Stomach (tissue), 9 donors: ENCODE data around the gene TMEM79. TPM values are rescaled to one million over a fixed set of nuclear protein-coding genes. Genes with fewer than 3 reads are reported as not detected.

Source experiments
- DNase-seq, 2 donors: peaks; one replicate each; pipeline versions ENCODE4 v3.0.0 to v3.0.0-alpha.2; 2013 to 2019
- H3K27ac ChIP-seq, 5 donors: fragments of 200-600 bp in 4 of 5; sonication (generic) in 4 of 5; one replicate each; pipeline ENCODE4 v1.5.1; 2013 to 2019; ENCODE audit warnings: mild to moderate bottlenecking in 1 of 5, moderate library complexity in 1 of 5
- H3K27me3 ChIP-seq, 3 donors: fragments of 200-600 bp; sonication (generic); one replicate each; pipeline ENCODE4 v1.5.1; 2017 to 2019; ENCODE audit warnings: mixed run types in 1 of 3
- H3K36me3 ChIP-seq, 4 donors: fragments of 200-600 bp; sonication (generic); 1 replicate in 3 of 4; 2 replicates in 1 of 4; pipeline ENCODE4 v1.5.1; 2016 to 2019
- H3K4me1 ChIP-seq, 4 donors: fragments of 200-600 bp; sonication (generic); one replicate each; pipeline ENCODE4 v1.5.1; 2016 to 2019
- H3K4me3 ChIP-seq, 4 donors: fragments of 200-600 bp; sonication (generic) in 3 of 4; one replicate each; pipeline ENCODE4 v1.5.1; 2016 to 2019; ENCODE audit warnings: mild to moderate bottlenecking in 1 of 4
- H3K9me3 ChIP-seq, 4 donors: fragments of 200-600 bp; sonication (generic); one replicate each; pipeline ENCODE4 v1.5.1; 2016 to 2019
- EP300 ChIP-seq: sonication (generic); formaldehyde crosslinking; IDR thresholded peaks from one replicate; pipeline ENCODE4 v1.6.1; 2017; ENCODE audit warnings: antibody characterized with exemption
- POLR2A ChIP-seq, 4 donors: fragments of 450-650 bp; IDR thresholded peaks; one replicate each; pipeline ENCODE4 v1.6.1; 2016; ENCODE audit warnings: antibody characterized with exemption in 4 of 4, control low read depth in 2 of 4, mild to moderate bottlenecking in 1 of 4, moderate library complexity in 1 of 4
- POLR2AphosphoS5 ChIP-seq, 3 donors: sonication (generic); formaldehyde crosslinking; IDR thresholded peaks; one replicate each; pipeline ENCODE4 v1.6.1; 2016; ENCODE audit warnings: antibody characterized with exemption in 3 of 3
- WGBS, 5 donors: extraction: QIAGEN DNeasy Blood & Tissue Kit in 3 of 5; methylation state at CpG; one replicate each; pipeline versions ENCODE4 v1.1.5 to v1.1.7; 2013 to 2018; 5-methylcytosine and 5-hydroxymethylcytosine counted together
- intact Hi-C: fragments of 100-400 bp; cut with DNase I; formaldehyde crosslinking; loops from one replicate; pipeline ENCODE4 v1.15.1; 2023; ENCODE audit warnings: low total_unique reads
- polyA plus RNA-seq, 3 donors: library from polyadenylated mRNA; stranded (reverse); fragments of 200-250 nt; gene quantifications; one replicate each; pipeline ENCODE4 v1.2.3, GENCODE V29; 2013
- total RNA-seq, 5 donors: library from RNA; depleted of rRNA; stranded (reverse); fragments of >200 nt; gene quantifications; one replicate each; pipeline versions ENCODE4 v1.1.0 to v1.2.3, GENCODE V29; 2014 to 2016
- TF ChIP-seq, protein P1 (sequence below), 7 experiments: fragments of 450-650 bp in 4 of 7; fragments of 200-600 bp in 3 of 7; sonication (generic) in 3 of 7; IDR thresholded peaks; one replicate each; pipeline ENCODE4 v1.5.1; 2016 to 2019; ENCODE audit warnings: antibody characterized with exemption in 7 of 7, control low read depth in 2 of 7, mild to moderate bottlenecking in 1 of 7
- donor health status: healthy with polysubstance abuse.
- donor health status: Bipolar disorder and iron deficiency.
- donor health status: healthy.

Gene TMEM79
- total and polyA plus RNA-seq, 8 donors, result 1.1 to 24.9 (median 2.9) TPM; not detected in 1

DNA sequence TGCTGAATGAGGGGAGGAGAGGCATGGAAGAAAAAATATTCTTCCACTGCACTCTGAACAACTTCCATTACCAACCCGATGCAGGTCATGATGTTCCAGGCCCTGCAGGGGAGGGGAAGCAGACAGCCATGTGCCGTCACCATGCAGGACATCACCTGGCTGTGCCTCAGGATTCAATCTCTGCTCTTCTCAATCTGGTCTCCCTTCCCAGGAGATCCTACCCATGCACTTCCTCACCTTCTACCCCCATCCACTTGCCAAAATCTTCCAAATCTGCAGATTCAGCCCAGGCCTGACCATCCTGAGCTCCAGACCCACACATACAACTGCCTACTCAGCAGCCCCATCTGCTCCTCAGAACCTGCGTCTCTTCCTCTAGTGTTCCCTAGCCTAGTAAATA, 30.5 kb upstream of the TMEM79 start:
- TF ChIP-seq POLR2AphosphoS5 (IDR thresholded peaks at IDR 0.05), result no peak
- TF ChIP-seq, protein P1, sequence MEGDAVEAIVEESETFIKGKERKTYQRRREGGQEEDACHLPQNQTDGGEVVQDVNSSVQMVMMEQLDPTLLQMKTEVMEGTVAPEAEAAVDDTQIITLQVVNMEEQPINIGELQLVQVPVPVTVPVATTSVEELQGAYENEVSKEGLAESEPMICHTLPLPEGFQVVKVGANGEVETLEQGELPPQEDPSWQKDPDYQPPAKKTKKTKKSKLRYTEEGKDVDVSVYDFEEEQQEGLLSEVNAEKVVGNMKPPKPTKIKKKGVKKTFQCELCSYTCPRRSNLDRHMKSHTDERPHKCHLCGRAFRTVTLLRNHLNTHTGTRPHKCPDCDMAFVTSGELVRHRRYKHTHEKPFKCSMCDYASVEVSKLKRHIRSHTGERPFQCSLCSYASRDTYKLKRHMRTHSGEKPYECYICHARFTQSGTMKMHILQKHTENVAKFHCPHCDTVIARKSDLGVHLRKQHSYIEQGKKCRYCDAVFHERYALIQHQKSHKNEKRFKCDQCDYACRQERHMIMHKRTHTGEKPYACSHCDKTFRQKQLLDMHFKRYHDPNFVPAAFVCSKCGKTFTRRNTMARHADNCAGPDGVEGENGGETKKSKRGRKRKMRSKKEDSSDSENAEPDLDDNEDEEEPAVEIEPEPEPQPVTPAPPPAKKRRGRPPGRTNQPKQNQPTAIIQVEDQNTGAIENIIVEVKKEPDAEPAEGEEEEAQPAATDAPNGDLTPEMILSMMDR (IDR thresholded peaks at IDR 0.05), result no peak
- no peak for TF ChIP-seq POLR2A (IDR thresholded peaks at IDR 0.05)
- no peak for TF ChIP-seq EP300
- Histone ChIP-seq H3K27ac (no peak overlapping the region), H3K4me3 (no peak overlapping the region), H3K9me3 (no peaks in the 10 kb centered on the region), H3K27me3 (no peaks in the 10 kb centered on the region), H3K36me3 (peaks cover 69 to 99% (median 98%) of the 10 kb centered on the region in 4 donors), H3K4me1 (no peaks in the 10 kb centered on the region)
- no peak for DNase-seq
- intact Hi-C loops, result no loop called here
- WGBS, 5 donors, result 87 to 96% (median 93%) methylated on average over 3 of the region's 3 CpGs

DNA sequence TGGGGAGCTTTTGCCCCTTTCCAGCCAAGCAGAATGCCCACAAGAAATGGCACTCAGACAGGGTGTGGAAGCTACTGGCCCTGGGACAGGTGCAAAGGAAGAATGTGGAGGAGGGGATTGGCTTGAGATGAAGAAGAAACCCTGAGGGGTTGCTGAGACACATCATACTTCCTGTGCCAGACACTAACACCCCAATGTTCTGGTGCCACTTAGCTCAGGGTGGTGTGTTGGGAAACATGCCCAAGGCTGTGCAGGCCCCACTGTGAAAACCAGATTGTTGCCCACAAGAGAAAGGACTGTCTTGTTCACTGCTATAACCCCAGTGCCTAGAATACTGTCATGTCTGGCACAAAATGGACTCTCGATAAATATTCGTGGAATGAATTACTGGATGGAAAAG, 26.4 kb upstream of the TMEM79 start:
- Histone ChIP-seq H3K36me3 (peaks cover 74 to 100% (median 100%) of the 10 kb centered on the region in 4 donors), H3K9me3 (no peaks in the 10 kb centered on the region), H3K4me3 (no peak overlapping the region), H3K4me1 (no peaks in the 10 kb centered on the region), H3K27me3 (no peaks in the 10 kb centered on the region), H3K27ac (no peak overlapping the region)
- DNase-seq, result no peak
- 70 to 95% (median 92%) methylated on average over 2 of the region's 2 CpGs for WGBS, 5 donors
- no peak for TF ChIP-seq EP300
- no peak for TF ChIP-seq POLR2A (IDR thresholded peaks at IDR 0.05)
- TF ChIP-seq POLR2AphosphoS5 (IDR thresholded peaks at IDR 0.05), result no peak
- TF ChIP-seq, protein P1 (IDR thresholded peaks at IDR 0.05), result no peak
- intact Hi-C loops, result no loop called here

DNA sequence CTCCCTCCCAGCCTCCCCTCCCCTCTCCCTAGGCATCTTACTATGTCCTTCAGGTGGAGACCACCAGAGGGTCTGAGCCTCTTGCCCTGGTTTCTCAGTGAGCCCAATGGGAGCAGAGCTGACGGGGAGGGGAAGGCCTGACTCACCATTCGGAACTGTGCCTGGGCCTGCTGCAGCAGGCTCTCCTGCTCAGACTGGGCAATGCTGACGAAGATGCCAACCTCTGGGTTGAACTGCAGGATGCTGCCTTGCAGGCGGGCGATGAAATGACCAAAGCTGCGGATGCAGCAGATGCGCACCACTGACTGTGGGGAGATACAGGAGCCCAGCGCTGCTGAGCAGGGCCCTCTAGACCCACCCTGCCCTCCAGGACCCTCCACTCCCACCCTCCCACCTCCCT, 25.3 kb upstream of the TMEM79 start:
- H3K36me3 ChIP-seq, result peaks cover 74 to 100% (median 100%) of the 10 kb centered on the region in 4 donors
- no peaks in the 10 kb centered on the region for H3K27me3 ChIP-seq
- no peaks in the 10 kb centered on the region for H3K4me1 ChIP-seq
- 94 to 97% (median 95%) methylated on average over 3 to 8 of the region's 8 CpGs for WGBS, 5 donors
- TF ChIP-seq, protein P1 (IDR thresholded peaks at IDR 0.05), result no peak
- no peak for TF ChIP-seq POLR2AphosphoS5 (IDR thresholded peaks at IDR 0.05)
- TF ChIP-seq EP300, result no peak
- no peak for TF ChIP-seq POLR2A (IDR thresholded peaks at IDR 0.05)
- intact Hi-C loops, result no loop called here
- no peak overlapping the region for H3K27ac ChIP-seq
- DNase-seq, result no peak
- H3K4me3 ChIP-seq, result no peak overlapping the region
- H3K9me3 ChIP-seq, result no peaks in the 10 kb centered on the region

DNA sequence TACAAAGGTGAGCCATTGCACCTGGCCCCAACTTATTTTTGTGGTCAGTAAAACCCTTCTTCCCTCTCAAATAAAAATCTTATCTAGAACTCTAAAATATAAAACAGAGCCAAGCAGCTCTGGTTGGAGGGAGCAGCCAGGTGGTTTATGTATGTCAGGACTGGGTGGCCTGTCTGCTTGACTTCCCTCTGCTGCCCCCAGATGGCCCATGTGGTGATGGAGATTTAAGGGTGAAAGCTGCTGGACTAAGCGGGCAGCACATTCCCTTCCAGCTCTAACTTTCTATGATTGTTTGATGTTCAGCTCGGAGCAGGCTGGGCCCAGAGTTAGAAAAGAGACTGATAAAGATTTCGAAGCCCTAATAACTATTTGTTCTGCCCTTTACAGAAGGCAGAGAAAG, 24.3 kb upstream of the TMEM79 start:
- DNase-seq, result peak in 1 of 2 donors; percentile 43
- Histone ChIP-seq H3K27me3 (no peaks in the 10 kb centered on the region), H3K36me3 (peaks cover 75 to 100% (median 100%) of the 10 kb centered on the region in 4 donors), H3K4me1 (no peaks in the 10 kb centered on the region), H3K27ac (no peak overlapping the region), H3K4me3 (no peak overlapping the region), H3K9me3 (no peaks in the 10 kb centered on the region)
- intact Hi-C loops, result no loop called here
- TF ChIP-seq EP300 (no peak), POLR2AphosphoS5 (IDR thresholded peaks at IDR 0.05) (no peak), POLR2A (IDR thresholded peaks at IDR 0.05) (no peak)
- WGBS, 5 donors, result 64 to 72% (median 65%) methylated on average over 3 of the region's 3 CpGs

DNA sequence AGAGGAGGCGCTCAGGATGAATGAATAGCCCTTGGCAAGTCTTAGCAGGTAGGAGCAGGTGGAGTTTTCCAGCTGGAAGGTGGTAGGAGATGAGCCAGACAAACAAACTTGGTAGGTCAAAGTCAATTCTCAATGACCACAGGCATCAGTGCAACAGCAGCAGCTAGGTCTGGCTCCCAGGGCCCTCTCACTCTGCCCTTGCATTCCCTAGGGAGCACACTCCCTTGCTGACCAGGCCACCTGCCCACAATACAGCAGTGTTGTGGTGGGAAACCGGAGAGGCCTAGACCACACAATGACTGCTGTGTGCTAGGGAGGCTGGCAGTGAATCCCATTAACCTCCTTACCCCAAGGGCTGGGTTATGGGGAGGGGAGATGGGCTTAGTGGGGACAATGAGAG, 23.2 kb upstream of the TMEM79 start:
- intact Hi-C loops, result no loop called here
- H3K27me3 ChIP-seq, result no peaks in the 10 kb centered on the region
- H3K36me3 ChIP-seq, result peaks cover 83 to 100% (median 100%) of the 10 kb centered on the region in 4 donors
- WGBS, 5 donors, result 90 to 96% (median 93%) methylated on average over 2 of the region's 2 CpGs
- H3K4me3 ChIP-seq, result no peak overlapping the region
- H3K4me1 ChIP-seq, result no peaks in the 10 kb centered on the region
- TF ChIP-seq, protein P1 (IDR thresholded peaks at IDR 0.05), result no peak
- TF ChIP-seq EP300 (no peak), POLR2AphosphoS5 (IDR thresholded peaks at IDR 0.05) (no peak), POLR2A (IDR thresholded peaks at IDR 0.05) (no peak)
- H3K27ac ChIP-seq, result no peak overlapping the region
- no peaks in the 10 kb centered on the region for H3K9me3 ChIP-seq
- DNase-seq, result no peak
